GM12878 (cell line): ENCODE measurements around the gene ZNF592. TPM values are rescaled to one million over a fixed set of nuclear protein-coding genes. Genes with fewer than 3 reads are reported as not detected.

Experiments
- ATAC-seq: fragments of 200-7000 bp; cut with Tn5 transposase; 3 replicates; pipeline ENCODE4 v1.9.1; 2020; ENCODE audit warnings: mild to moderate bottlenecking, moderate library complexity
- BruUV-seq: library from RNA; stranded (reverse); fragments of 400-500 nt; replicated peaks from 2 replicates; lab custom pipeline; 2021; lab: Mats Ljungman, UMichigan
- CTCF ChIA-PET: fragments of 300-600 bp; sonication (Branson Sonifier 250); formaldehyde crosslinking; extraction: SDS; loops from one replicate; lab custom pipeline; 2021; ENCODE audit warnings: inconsistent platforms; lab: Yijun Ruan, JAX
- POLR2A ChIA-PET: fragments of 350-600 bp; formaldehyde crosslinking; extraction: SDS; loops from one replicate; lab custom pipeline; 2021; ENCODE audit warnings: inconsistent platforms; lab: Charles Lee
- RAD21 ChIA-PET: fragments of 300-600 bp; sonication (Branson Sonifier 250); formaldehyde crosslinking; loops from one replicate; lab custom pipeline; 2023; ENCODE audit warnings: antibody characterized with exemption; ENCODE audit not compliant: unreplicated experiment; lab: Charles Lee
- SMC1A ChIA-PET: fragments of 300-600 bp; sonication (Branson Sonifier 250); formaldehyde crosslinking; loops from one replicate; lab custom pipeline; 2023; ENCODE audit not compliant: unreplicated experiment, uncharacterized antibody; lab: Charles Lee
- DNase-seq: peaks from one replicate; pipeline ENCODE4 v3.0.0-alpha.2; 2011; ENCODE audit warnings: low read depth, low spot score
- FAIRE-seq: peaks from 3 replicates; lab custom pipeline; 2011; peaks lifted over from hg19 to GRCh38; lab: Jason Lieb, UNC
- H2AFZ ChIP-seq: 2 replicates; pipeline ENCODE4 v1.6.0; 2011; ENCODE audit warnings: low read depth, low read length, control low read depth; ENCODE audit not compliant: control insufficient read depth
- H3K27ac ChIP-seq: 2 replicates; pipeline ENCODE4 v1.5.1; 2011; ENCODE audit warnings: control low read depth; ENCODE audit not compliant: control insufficient read depth, insufficient read depth
- H3K27me3 ChIP-seq, 2 experiments: replicated peaks in 1 of 2; 2 replicates each; pipeline versions ENCODE4 v1.6.0 to v1.6.1; 2011; ENCODE audit warnings: low read length in 1 of 2; ENCODE audit not compliant: control insufficient read depth in 2 of 2, insufficient read depth in 2 of 2
- H3K36me3 ChIP-seq, 2 experiments: 2 replicates each; pipeline ENCODE4 v1.5.1; 2011; ENCODE audit warnings: low read length in 1 of 2; ENCODE audit not compliant: control insufficient read depth in 2 of 2, insufficient read depth in 2 of 2
- H3K4me1 ChIP-seq: 2 replicates; pipeline ENCODE4 v1.6.1; 2011; ENCODE audit warnings: mild to moderate bottlenecking, low read length, moderate library complexity, mixed read lengths; ENCODE audit not compliant: control insufficient read depth, insufficient read depth
- H3K4me2 ChIP-seq: 2 replicates; pipeline ENCODE4 v1.6.0; 2011; ENCODE audit warnings: control low read depth; ENCODE audit not compliant: control insufficient read depth, insufficient read depth
- H3K4me3 ChIP-seq: fragments of 200-600 bp; sonication (generic); 2 replicates; pipeline ENCODE4 v1.5.1; 2016
- H3K79me2 ChIP-seq: 2 replicates; pipeline ENCODE4 v1.6.0; 2011; ENCODE audit warnings: low read length; ENCODE audit not compliant: control insufficient read depth, insufficient read depth
- H3K9ac ChIP-seq: 2 replicates; pipeline ENCODE4 v1.8.0; 2011; ENCODE audit warnings: low read length, control low read depth, mixed read lengths; ENCODE audit not compliant: control insufficient read depth, insufficient read depth
- H3K9me3 ChIP-seq: replicated peaks from 3 replicates; pipeline ENCODE4 v1.5.1; 2011; ENCODE audit warnings: mild to moderate bottlenecking, low read length; ENCODE audit not compliant: control insufficient read depth, insufficient read depth
- H4K20me1 ChIP-seq: 2 replicates; pipeline ENCODE4 v1.6.0; 2011; ENCODE audit not compliant: control insufficient read depth, insufficient read depth
- CEBPB ChIP-seq, 2 experiments: fragments of 150-350 bp in 1 of 2; IDR thresholded peaks; 2 replicates each; pipeline ENCODE4 v1.6.1; 2012 to 2014; ENCODE audit warnings: low read depth in 2 of 2, low read length in 2 of 2, borderline replicate concordance in 1 of 2, inconsistent platforms in 1 of 2
- CHD1 ChIP-seq: IDR thresholded peaks from 2 replicates; pipeline ENCODE4 v1.6.1; 2012; ENCODE audit warnings: low read depth, low read length, improper control_type of control experiment
- GABPA ChIP-seq: IDR thresholded peaks from 2 replicates; pipeline ENCODE4 v1.6.1; 2014; ENCODE audit warnings: antibody characterized with exemption, low read depth, mild to moderate bottlenecking, inconsistent platforms
- IKZF2 ChIP-seq, 2 experiments: fragments of 450-650 bp; IDR thresholded peaks; 2 replicates each; pipeline ENCODE4 v1.6.1; 2017; ENCODE audit warnings: mild to moderate bottlenecking in 2 of 2, moderate library complexity in 2 of 2
- NFYB ChIP-seq: IDR thresholded peaks from 2 replicates; pipeline ENCODE4 v1.6.1; 2011; ENCODE audit warnings: low read depth, mild to moderate bottlenecking, low read length, improper control_type of control experiment, moderate library complexity; ENCODE audit not compliant: insufficient read depth
- TARDBP ChIP-seq: IDR thresholded peaks from 2 replicates; pipeline ENCODE4 v1.6.1; 2016; ENCODE audit warnings: borderline replicate concordance
- WGBS: methylation state at CpG from one replicate; pipeline ENCODE4 v1.1.6; 2016; ENCODE audit warnings: low lambda C conversion rate; ENCODE audit not compliant: insufficient replicate concordance, insufficient coverage; ENCODE audit errors: missing lambda C conversion rate; 5-methylcytosine and 5-hydroxymethylcytosine counted together
- in situ Hi-C: fragments of 300-500 bp; cut with MboI; formaldehyde crosslinking; loops from 9 replicates; pipeline ENCODE4 v1.14.3; 2018; ENCODE audit warnings: mixed read lengths
- intact Hi-C: fragments of 100-400 bp; cut with micrococcal nuclease; formaldehyde crosslinking; loops from one replicate; pipeline ENCODE4 v1.14.2; 2022; ENCODE audit not compliant: unreplicated experiment
- polyA plus RNA-seq, 11 experiments: library from polyadenylated mRNA; depleted of rRNA in 4 of 11; unstranded in 6 of 11; stranded (reverse) in 5 of 11; fragments of >200 nt; fragmentation: Nextera tagmentation in 4 of 11; fragmentation: Illumina TruSeq in 1 of 11; extraction: Ambion mirVana in 4 of 11; extraction: Trizol in 1 of 11; gene quantifications; 1 replicate in 1 of 11; 2 replicates in 10 of 11; pipeline versions ENCODE4 v1.2.1 to v1.2.3, GENCODE V29; 2011 to 2016; ENCODE audit warnings: inconsistent platforms in 2 of 11, missing spikeins in 2 of 11, low read depth in 1 of 11
- total RNA-seq, 4 experiments: library from RNA; depleted of rRNA in 3 of 4; stranded (reverse); fragments of >200 nt in 3 of 4; fragmentation: Illumina TruSeq in 1 of 4; extraction: Trizol in 1 of 4; gene quantifications; 2 replicates each; pipeline versions ENCODE4 v1.2.1 to v1.2.3, GENCODE V29; 2013 to 2021
- TF ChIP-seq, protein P1 (sequence below): fragments of 450-650 bp; IDR thresholded peaks from 2 replicates; pipeline ENCODE4 v1.6.1; 2016; ENCODE audit warnings: mild to moderate bottlenecking
- TF ChIP-seq, protein P2 (sequence below), 3 experiments: IDR thresholded peaks in 2 of 3; conservative IDR thresholded peaks in 1 of 3; 2 replicates each; pipeline ENCODE4 v1.5.1; 2011; ENCODE audit warnings: low read depth in 3 of 3, low read length in 3 of 3, mild to moderate bottlenecking in 3 of 3, control low read depth in 2 of 3, moderate library complexity in 2 of 3, inconsistent platforms in 1 of 3, mixed read lengths in 1 of 3; ENCODE audit not compliant: control insufficient read depth in 2 of 3, insufficient read depth in 1 of 3; ENCODE audit errors: extremely low read depth in 1 of 3
- TF ChIP-seq, protein P3 (sequence below): fragments of 150-350 bp; IDR thresholded peaks from 2 replicates; pipeline ENCODE4 v1.6.1; 2016; ENCODE audit warnings: low read depth, low read length

The ZNF592 gene
- total and polyA plus RNA-seq, 10 of the 15 experiments (the other 5 are each of a cell fraction or from before 2014, with no cell fraction given): 0.95 to 23.7 (median 8.6) TPM

DNA sequence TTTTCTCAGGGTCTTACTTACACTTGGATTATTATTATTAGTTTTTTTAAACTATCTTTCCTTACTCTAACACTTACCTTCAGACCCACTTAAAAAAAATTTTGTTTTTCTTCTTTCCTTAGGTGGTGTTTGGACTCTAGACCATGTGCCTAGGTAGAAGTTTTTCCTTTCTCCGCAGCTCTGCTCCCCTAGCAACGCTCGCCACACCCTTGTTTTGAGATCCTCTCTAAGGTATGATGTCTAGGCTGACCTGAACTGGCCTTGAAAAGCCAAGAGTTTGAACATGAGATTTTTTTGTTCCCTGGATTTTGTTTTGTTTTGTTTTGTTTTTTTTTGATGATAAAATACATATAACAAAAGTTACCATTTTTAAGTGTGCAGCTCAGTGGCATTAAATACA, 16.2 kb downstream of the ZNF592 start:
- POLR2A ChIA-PET: no interaction called here
- no peak for FAIRE-seq
- H3K9me3 ChIP-seq: no peaks in the 10 kb centered on the region
- no peak for DNase-seq
- no peak overlapping the region for H3K27ac ChIP-seq
- WGBS: 92% methylated on average over 3 of the region's 3 CpGs
- peaks cover 49% of the 10 kb centered on the region for H3K79me2 ChIP-seq
- H3K27me3 ChIP-seq: no peaks in the 10 kb centered on the region
- no peak overlapping the region for H3K4me2 ChIP-seq
- no peak overlapping the region for H2AFZ ChIP-seq
- TF ChIP-seq IKZF2 (IDR thresholded peaks at IDR 0.05) (no peak), CEBPB (IDR thresholded peaks at IDR 0.05; ENCODE audit: borderline replicate concordance in 1 of 2, low read depth in 2 of 2, low read length in 2 of 2) (no peak)
- ATAC-seq: no peak
- peaks cover 7 to 11% of the 10 kb centered on the region in 2 experiments; a peak in 3 of 4 replicates for H3K36me3 ChIP-seq
- H3K4me3 ChIP-seq: no peak overlapping the region
- CTCF ChIA-PET: interaction anchor here (1.0 to 1.4 kb wide), 2 partner anchors 9 to 14 kb away, joined by 3 read pairs; no protein-coding TSS in a partner anchor
- no TSS peak for BruUV-seq
- peaks cover 17% of the 10 kb centered on the region for H3K4me1 ChIP-seq
- no peak overlapping the region for H3K9ac ChIP-seq
- H4K20me1 ChIP-seq: peaks cover 5% of the 10 kb centered on the region
- intact Hi-C loops (no loop called here), in situ Hi-C loops (no loop called here)
- SMC1A ChIA-PET: interaction anchor here (1.1 to 1.4 kb wide), 3 partner anchors 10 to 15 kb away, joined by 4 read pairs; no protein-coding TSS in a partner anchor
- RAD21 ChIA-PET: interaction anchor here (0.9 kb wide), 1 partner anchor 9 kb away, joined by 4 read pairs; no protein-coding TSS in a partner anchor

DNA sequence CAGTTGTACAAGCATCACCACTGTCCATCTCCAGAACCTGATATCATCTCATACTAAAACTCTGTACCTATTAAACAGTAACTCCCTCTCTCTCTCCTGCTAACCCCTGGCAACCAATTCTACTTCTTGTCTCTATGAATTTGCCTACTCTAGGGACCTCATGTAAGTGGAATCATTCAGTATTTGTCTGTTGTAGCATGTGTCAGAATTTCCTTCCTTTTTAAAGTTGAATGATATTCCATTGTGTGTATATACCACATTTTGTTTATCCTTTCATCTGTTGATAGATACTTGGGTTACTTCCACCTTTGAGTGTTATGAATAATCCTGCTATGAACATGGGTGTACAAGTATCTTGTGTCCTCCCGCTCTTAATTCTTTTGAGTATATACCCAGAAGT, 16.6 kb downstream of the ZNF592 start:
- Histone ChIP-seq H4K20me1 (peaks cover 5% of the 10 kb centered on the region), H3K27me3 (no peaks in the 10 kb centered on the region), H3K27ac (no peak overlapping the region), H3K9ac (no peak overlapping the region), H2AFZ (no peak overlapping the region), H3K9me3 (no peaks in the 10 kb centered on the region), H3K4me1 (peaks cover 16% of the 10 kb centered on the region), H3K79me2 (peaks cover 45% of the 10 kb centered on the region), H3K4me2 (no peak overlapping the region), H3K4me3 (no peak overlapping the region), H3K36me3 (peaks cover 7 to 11% of the 10 kb centered on the region in 2 experiments)
- no TSS peak for BruUV-seq
- WGBS: 100% methylated on average over 1 of the region's 1 CpG
- intact Hi-C loops: no loop called here
- ChIA-PET RAD21 (no interaction called here), SMC1A (interaction anchor here (0.8 to 1.4 kb wide), 3 partner anchors 10 to 16 kb away, joined by 3 to 4 read pairs (median 4); no protein-coding TSS in a partner anchor), POLR2A (no interaction called here), CTCF (interaction anchor here (1.0 kb wide), 1 partner anchor 9 kb away, joined by 3 read pairs; no protein-coding TSS in a partner anchor)
- no peak for DNase-seq
- ATAC-seq: no peak
- in situ Hi-C loops: no loop called here
- FAIRE-seq: no peak
- TF ChIP-seq, protein P1, sequence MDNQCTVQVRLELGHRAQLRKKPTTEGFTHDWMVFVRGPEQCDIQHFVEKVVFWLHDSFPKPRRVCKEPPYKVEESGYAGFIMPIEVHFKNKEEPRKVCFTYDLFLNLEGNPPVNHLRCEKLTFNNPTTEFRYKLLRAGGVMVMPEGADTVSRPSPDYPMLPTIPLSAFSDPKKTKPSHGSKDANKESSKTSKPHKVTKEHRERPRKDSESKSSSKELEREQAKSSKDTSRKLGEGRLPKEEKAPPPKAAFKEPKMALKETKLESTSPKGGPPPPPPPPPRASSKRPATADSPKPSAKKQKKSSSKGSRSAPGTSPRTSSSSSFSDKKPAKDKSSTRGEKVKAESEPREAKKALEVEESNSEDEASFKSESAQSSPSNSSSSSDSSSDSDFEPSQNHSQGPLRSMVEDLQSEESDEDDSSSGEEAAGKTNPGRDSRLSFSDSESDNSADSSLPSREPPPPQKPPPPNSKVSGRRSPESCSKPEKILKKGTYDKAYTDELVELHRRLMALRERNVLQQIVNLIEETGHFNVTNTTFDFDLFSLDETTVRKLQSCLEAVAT: no peak
- TF ChIP-seq GABPA: no peak
- TF ChIP-seq NFYB: no peak
- TF ChIP-seq, protein P2, sequence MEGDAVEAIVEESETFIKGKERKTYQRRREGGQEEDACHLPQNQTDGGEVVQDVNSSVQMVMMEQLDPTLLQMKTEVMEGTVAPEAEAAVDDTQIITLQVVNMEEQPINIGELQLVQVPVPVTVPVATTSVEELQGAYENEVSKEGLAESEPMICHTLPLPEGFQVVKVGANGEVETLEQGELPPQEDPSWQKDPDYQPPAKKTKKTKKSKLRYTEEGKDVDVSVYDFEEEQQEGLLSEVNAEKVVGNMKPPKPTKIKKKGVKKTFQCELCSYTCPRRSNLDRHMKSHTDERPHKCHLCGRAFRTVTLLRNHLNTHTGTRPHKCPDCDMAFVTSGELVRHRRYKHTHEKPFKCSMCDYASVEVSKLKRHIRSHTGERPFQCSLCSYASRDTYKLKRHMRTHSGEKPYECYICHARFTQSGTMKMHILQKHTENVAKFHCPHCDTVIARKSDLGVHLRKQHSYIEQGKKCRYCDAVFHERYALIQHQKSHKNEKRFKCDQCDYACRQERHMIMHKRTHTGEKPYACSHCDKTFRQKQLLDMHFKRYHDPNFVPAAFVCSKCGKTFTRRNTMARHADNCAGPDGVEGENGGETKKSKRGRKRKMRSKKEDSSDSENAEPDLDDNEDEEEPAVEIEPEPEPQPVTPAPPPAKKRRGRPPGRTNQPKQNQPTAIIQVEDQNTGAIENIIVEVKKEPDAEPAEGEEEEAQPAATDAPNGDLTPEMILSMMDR (IDR thresholded peaks at IDR 0.05 in 2 of 3, conservative IDR thresholded peaks at IDR 0.05 in 1 of 3; ENCODE audit: control insufficient read depth in 2 of 3, extremely low read depth in 1 of 3, insufficient read depth in 1 of 3, low read depth in 3 of 3, low read length in 3 of 3): no peak
- no peak for TF ChIP-seq CHD1
- TF ChIP-seq, protein P3, sequence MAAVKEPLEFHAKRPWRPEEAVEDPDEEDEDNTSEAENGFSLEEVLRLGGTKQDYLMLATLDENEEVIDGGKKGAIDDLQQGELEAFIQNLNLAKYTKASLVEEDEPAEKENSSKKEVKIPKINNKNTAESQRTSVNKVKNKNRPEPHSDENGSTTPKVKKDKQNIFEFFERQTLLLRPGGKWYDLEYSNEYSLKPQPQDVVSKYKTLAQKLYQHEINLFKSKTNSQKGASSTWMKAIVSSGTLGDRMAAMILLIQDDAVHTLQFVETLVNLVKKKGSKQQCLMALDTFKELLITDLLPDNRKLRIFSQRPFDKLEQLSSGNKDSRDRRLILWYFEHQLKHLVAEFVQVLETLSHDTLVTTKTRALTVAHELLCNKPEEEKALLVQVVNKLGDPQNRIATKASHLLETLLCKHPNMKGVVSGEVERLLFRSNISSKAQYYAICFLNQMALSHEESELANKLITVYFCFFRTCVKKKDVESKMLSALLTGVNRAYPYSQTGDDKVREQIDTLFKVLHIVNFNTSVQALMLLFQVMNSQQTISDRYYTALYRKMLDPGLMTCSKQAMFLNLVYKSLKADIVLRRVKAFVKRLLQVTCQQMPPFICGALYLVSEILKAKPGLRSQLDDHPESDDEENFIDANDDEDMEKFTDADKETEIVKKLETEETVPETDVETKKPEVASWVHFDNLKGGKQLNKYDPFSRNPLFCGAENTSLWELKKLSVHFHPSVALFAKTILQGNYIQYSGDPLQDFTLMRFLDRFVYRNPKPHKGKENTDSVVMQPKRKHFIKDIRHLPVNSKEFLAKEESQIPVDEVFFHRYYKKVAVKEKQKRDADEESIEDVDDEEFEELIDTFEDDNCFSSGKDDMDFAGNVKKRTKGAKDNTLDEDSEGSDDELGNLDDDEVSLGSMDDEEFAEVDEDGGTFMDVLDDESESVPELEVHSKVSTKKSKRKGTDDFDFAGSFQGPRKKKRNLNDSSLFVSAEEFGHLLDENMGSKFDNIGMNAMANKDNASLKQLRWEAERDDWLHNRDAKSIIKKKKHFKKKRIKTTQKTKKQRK: no peak
- TF ChIP-seq TARDBP: no peak
